Measurements from ENCODE around the gene RASSF3.

DNA sequence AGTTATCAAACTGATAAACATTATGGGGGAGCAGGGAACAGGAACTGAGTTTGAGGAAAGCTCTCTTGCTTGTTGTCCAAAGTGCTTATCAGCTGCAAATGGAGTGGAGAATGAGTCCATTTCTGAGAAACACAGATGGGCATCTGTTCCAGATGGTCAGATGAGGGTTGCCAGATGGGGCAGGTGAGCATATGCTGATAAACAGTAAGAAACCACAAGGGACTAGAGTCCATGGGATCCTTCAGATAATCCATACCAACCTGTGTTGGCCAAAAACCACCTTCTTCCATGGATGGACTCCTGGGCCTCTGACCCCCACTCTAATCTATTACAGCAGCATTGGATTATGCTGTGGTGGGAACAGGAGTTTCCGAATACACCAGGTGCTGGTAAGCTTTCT lies 110.6 kb downstream of the RASSF3 start:
- no peak for TF ChIP-seq CTCF (IDR thresholded peaks at IDR 0.05)
- TF ChIP-seq POLR2A (IDR thresholded peaks at IDR 0.05), result no peak
